Nephron (organoid): Measurements from ENCODE around the gene CPLX1.

Experiments
- H3K27ac Mint-ChIP-seq, 3 experiments: 2 replicates each; pipeline ENCODE4 v1.8.0; 2020; ENCODE audit warnings: mixed read lengths in 3 of 3, mild to moderate bottlenecking in 2 of 3, moderate library complexity in 1 of 3
- H3K27me3 Mint-ChIP-seq: 2 replicates; pipeline ENCODE4 v1.8.0; 2021; ENCODE audit warnings: low read depth, mild to moderate bottlenecking, moderate library complexity, mixed read lengths
- H3K36me3 Mint-ChIP-seq: 2 replicates; pipeline ENCODE4 v1.8.0; 2020; ENCODE audit warnings: low read depth, mixed read lengths
- H3K4me1 Mint-ChIP-seq: 2 replicates; pipeline ENCODE4 v1.8.0; 2020; ENCODE audit warnings: mixed read lengths
- H3K4me3 Mint-ChIP-seq, 3 experiments: 2 replicates each; pipeline ENCODE4 v1.8.0; 2020; ENCODE audit warnings: mild to moderate bottlenecking in 3 of 3, mixed read lengths in 3 of 3, moderate library complexity in 2 of 3
- H3K9me3 Mint-ChIP-seq: 2 replicates; pipeline ENCODE4 v1.8.0; 2020; ENCODE audit warnings: mixed read lengths
- TF ChIP-seq, protein P1 (sequence below), 3 experiments: fragments of 200-600 bp; sonication (generic); IDR thresholded peaks; one replicate each; pipeline ENCODE4 v1.5.0; 2021; ENCODE audit warnings: antibody characterized with exemption in 3 of 3; ENCODE audit not compliant: unreplicated experiment in 3 of 3

The CPLX1 gene

DNA sequence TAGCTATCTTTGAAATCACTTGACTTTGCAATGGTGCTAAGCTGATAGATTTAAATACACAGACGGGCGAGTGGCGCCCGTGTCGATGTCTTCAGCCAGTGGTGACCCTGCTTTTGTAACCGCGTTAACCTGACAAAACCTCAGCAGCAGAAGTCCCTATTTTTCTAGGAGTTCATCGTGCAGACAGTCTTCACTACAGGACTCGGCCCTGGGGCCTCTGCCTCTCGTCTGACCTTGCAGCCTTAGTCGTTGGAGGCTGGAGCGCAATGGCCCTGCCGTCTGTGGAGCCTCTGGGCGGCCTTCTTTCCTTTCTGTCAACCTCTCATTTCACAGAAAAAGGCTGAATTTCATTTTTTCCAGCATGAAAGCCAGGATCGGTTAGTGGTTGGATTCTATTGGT is 57.9 kb downstream of the CPLX1 start:
- Mint-ChIP-seq H3K4me3 (no peak overlapping the region), H3K27me3 (no peaks in the 10 kb centered on the region), H3K27ac (no peak overlapping the region), H3K36me3 (peaks cover 75% of the 10 kb centered on the region), H3K4me1 (peaks cover 17% of the 10 kb centered on the region), H3K9me3 (peaks cover 3% of the 10 kb centered on the region)
- TF ChIP-seq, protein P1, sequence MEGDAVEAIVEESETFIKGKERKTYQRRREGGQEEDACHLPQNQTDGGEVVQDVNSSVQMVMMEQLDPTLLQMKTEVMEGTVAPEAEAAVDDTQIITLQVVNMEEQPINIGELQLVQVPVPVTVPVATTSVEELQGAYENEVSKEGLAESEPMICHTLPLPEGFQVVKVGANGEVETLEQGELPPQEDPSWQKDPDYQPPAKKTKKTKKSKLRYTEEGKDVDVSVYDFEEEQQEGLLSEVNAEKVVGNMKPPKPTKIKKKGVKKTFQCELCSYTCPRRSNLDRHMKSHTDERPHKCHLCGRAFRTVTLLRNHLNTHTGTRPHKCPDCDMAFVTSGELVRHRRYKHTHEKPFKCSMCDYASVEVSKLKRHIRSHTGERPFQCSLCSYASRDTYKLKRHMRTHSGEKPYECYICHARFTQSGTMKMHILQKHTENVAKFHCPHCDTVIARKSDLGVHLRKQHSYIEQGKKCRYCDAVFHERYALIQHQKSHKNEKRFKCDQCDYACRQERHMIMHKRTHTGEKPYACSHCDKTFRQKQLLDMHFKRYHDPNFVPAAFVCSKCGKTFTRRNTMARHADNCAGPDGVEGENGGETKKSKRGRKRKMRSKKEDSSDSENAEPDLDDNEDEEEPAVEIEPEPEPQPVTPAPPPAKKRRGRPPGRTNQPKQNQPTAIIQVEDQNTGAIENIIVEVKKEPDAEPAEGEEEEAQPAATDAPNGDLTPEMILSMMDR (IDR thresholded peaks at IDR 0.05; ENCODE audit: unreplicated experiment in 3 of 3) = no peak

DNA sequence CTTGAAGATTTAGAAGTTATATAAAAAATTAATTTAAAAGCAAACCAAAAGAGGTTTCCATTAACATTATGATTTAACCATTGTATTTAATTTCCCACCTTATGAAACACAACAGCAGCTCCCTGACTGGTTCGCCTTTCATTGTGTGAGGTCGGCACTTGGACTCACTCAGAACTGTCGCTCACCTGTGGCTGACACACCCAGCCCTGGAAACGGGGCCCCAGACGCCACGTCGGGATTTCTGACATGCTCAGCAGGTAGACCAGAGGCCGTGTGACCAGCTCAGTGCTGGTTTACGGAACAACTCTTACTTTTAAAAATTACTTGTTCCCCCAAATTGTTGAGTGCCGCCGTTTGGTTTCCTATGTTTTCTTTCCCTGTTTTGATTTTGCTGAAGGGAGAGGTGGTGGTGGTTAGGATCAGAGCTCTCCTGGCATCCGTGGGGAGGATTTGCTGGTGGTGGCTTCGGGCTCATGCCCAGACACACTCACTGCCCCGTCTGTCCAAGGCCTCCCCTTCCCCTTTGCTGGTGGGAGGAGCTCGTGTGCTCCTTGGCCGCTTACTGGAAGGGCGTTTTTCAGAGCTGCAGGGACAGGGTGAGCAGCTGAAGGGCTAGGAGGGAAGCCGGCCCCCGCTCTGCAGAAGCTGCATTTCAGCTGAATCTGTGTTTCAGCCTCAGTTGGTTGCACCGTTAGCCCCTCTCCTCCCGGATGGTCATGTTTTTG is 59.2 kb downstream of the CPLX1 start:
- TF ChIP-seq, protein P1 (IDR thresholded peaks at IDR 0.05; ENCODE audit: unreplicated experiment in 3 of 3) = no peak
- Mint-ChIP-seq H3K27me3 (peaks cover 3% of the 10 kb centered on the region), H3K27ac (peak overlapping the region in 2 of 3 experiments; percentile 25 to 26), H3K4me3 (no peak overlapping the region), H3K36me3 (peaks cover 83% of the 10 kb centered on the region), H3K4me1 (peaks cover 15% of the 10 kb centered on the region), H3K9me3 (peaks cover 8% of the 10 kb centered on the region)

DNA sequence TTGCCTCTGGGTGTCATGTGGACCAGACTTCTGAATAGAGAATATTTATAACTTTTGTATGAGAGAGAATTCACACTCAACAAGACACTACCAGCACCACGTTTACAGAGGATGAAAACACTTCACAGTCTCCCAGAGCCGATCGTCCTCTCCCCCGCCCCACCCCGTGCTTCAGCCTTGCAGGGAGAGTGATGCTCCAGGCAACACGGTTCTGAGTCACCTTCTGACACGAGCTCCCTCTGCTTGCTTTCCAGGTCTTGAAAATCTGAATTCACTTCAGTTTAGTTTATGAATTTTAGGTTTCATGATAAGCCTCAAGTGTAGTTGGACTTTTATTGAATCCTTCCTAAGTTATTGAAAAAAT is 59.8 kb downstream of the CPLX1 start:
- Mint-ChIP-seq H3K27ac (peak overlapping the region in 2 of 3 experiments; percentile 25 to 52), H3K27me3 (peaks cover 3% of the 10 kb centered on the region), H3K9me3 (peaks cover 11% of the 10 kb centered on the region), H3K4me3 (no peak overlapping the region), H3K36me3 (peaks cover 86% of the 10 kb centered on the region), H3K4me1 (peaks cover 14% of the 10 kb centered on the region)
- TF ChIP-seq, protein P1 (IDR thresholded peaks at IDR 0.05; ENCODE audit: unreplicated experiment in 3 of 3) = no peak

DNA sequence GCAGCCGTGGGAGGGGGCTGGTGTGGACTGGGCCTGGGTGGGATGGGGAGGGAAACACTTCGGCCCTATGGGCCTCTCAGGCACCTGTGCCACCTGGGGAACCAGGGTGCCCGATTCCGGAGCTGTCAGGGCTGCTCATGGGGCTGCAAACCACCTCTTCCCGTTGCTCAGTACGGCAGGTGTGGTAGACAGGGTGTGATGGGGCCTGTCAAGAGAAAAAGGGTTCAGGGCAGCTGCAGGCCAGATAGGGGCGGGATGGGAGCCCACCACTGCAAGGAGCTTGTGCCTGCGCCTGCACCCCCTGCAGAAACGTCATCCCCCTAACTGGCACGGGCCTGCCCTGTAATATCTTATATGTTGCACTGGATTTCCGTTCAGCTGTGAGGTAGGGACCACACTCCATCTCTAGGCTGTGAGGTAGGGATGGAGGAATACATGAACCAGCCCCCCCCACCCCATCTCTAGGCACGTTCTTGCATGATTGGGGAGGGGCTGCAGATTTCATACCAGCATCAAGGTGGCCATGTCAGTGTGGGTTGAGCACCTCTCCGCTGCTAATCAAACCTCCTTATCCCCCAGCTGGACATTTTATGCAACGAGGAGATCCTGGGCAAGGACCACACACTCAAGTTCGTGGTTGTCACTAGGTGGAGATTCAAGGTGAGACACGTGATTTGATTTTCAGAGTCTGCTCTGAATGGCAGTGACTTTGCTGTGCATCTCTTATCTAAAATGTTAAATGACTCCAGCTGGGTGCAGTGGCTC is 61.3 kb downstream of the CPLX1 start:
- Mint-ChIP-seq H3K4me3 (no peak overlapping the region), H3K27ac (no peak overlapping the region), H3K36me3 (peaks cover 91% of the 10 kb centered on the region), H3K4me1 (peaks cover 17% of the 10 kb centered on the region), H3K27me3 (peaks cover 3% of the 10 kb centered on the region), H3K9me3 (peaks cover 19% of the 10 kb centered on the region)
- TF ChIP-seq, protein P1 (IDR thresholded peaks at IDR 0.05; ENCODE audit: unreplicated experiment in 3 of 3) = no peak

DNA sequence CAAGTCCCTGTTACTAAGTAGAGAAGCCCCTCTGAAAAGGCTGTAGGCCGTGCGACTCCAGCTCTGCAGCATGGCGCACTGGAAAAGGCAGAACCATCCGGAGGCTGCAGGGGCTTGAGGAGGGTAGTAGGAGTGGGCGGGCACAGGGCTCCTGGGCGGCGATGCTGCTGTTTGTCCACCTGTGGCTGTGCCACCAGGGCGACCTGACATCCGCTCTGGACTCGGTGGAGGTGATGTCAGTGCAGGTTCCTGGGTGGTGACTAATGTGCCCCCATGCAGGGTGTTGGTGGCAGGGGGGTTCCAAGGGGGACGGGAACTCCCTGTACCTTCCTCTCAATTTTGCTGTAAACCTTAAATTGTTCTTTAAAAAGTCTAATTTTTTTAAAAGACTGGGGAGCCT is 62.0 kb downstream of the CPLX1 start:
- Mint-ChIP-seq H3K36me3 (peaks cover 86% of the 10 kb centered on the region), H3K27me3 (peaks cover 3% of the 10 kb centered on the region), H3K4me1 (peaks cover 13% of the 10 kb centered on the region), H3K9me3 (peaks cover 19% of the 10 kb centered on the region), H3K27ac (no peak overlapping the region), H3K4me3 (no peak overlapping the region)
- TF ChIP-seq, protein P1 (IDR thresholded peaks at IDR 0.05; ENCODE audit: unreplicated experiment in 3 of 3) = no peak
